ENCODE measurements around the gene GPR63. TPM values are rescaled to one million over a fixed set of nuclear protein-coding genes. Genes with fewer than 3 reads are reported as not detected.

GPR63 gene
- total RNA-seq, 1 experiment from 2014 or later, result 0.95 TPM

DNA sequence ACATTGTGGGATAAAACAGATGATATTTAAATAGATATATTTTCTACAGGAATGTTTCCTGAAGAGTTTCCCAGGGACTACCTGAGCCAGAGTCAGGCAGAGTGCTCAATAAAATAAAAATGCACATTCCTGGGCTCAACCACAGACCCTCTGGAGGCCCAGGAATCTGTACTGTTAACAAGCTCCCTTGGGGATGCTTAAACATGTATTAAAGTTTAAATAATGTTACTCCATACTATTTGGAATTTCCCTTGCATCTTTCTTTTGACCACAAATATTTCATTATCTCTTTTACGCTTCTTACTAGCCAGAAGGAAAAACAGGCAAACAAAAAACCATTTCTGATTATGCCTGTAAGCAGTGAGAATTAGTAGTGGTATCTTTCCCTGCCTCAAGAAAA is 42.3 kb downstream of the GPR63 start:
- Histone ChIP-seq H3K4me3 (ENCODE audit: low read depth in 2 of 2, low read length in 2 of 2) (no peak overlapping the region), H3K9me3 (ENCODE audit: control insufficient read depth, insufficient read depth, low read depth, low read length) (no peaks in the 10 kb centered on the region), H3K27ac (ENCODE audit: low read length) (no peak overlapping the region), H3K36me3 (ENCODE audit: control insufficient read depth, insufficient read depth, low read length) (no peaks in the 10 kb centered on the region), H3K4me1 (ENCODE audit: control insufficient read depth, insufficient read depth, low read length) (no peaks in the 10 kb centered on the region), H3K27me3 (ENCODE audit: control insufficient read depth, insufficient read depth, low read length) (no peaks in the 10 kb centered on the region)
- CTCF ChIA-PET, result no interaction called here
- TF ChIP-seq REST (IDR thresholded peaks at IDR 0.05; ENCODE audit: insufficient read depth in 1 of 2, low read depth in 2 of 2, low read length in 1 of 2) (no peak), TCF7L2 (IDR thresholded peaks at IDR 0.05; ENCODE audit: low read depth, low read length) (no peak), POLR2AphosphoS5 (IDR thresholded peaks at IDR 0.05; ENCODE audit: low read depth, low read length) (no peak), SIN3A (IDR thresholded peaks at IDR 0.05; ENCODE audit: borderline replicate concordance, insufficient read depth, low read depth, low read length) (no peak)
- TF ChIP-seq, protein P1, sequence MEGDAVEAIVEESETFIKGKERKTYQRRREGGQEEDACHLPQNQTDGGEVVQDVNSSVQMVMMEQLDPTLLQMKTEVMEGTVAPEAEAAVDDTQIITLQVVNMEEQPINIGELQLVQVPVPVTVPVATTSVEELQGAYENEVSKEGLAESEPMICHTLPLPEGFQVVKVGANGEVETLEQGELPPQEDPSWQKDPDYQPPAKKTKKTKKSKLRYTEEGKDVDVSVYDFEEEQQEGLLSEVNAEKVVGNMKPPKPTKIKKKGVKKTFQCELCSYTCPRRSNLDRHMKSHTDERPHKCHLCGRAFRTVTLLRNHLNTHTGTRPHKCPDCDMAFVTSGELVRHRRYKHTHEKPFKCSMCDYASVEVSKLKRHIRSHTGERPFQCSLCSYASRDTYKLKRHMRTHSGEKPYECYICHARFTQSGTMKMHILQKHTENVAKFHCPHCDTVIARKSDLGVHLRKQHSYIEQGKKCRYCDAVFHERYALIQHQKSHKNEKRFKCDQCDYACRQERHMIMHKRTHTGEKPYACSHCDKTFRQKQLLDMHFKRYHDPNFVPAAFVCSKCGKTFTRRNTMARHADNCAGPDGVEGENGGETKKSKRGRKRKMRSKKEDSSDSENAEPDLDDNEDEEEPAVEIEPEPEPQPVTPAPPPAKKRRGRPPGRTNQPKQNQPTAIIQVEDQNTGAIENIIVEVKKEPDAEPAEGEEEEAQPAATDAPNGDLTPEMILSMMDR (IDR thresholded peaks at IDR 0.05), result no peak
- intact Hi-C loops (cut with micrococcal nuclease; ENCODE audit: unreplicated experiment) (no loop called here), in situ Hi-C loops (cut with HindIII; ENCODE audit: low pct_unique_long_range_greater_than_20kb, low sequenced_read_pairs) (no loop called here)
- BruUV-seq (replicated peaks), result no TSS peak
- no peak for ATAC-seq
- DNase-seq (ENCODE audit: low read depth, low spot score), result no peak
- POLR2A ChIA-PET, result no interaction called here

DNA sequence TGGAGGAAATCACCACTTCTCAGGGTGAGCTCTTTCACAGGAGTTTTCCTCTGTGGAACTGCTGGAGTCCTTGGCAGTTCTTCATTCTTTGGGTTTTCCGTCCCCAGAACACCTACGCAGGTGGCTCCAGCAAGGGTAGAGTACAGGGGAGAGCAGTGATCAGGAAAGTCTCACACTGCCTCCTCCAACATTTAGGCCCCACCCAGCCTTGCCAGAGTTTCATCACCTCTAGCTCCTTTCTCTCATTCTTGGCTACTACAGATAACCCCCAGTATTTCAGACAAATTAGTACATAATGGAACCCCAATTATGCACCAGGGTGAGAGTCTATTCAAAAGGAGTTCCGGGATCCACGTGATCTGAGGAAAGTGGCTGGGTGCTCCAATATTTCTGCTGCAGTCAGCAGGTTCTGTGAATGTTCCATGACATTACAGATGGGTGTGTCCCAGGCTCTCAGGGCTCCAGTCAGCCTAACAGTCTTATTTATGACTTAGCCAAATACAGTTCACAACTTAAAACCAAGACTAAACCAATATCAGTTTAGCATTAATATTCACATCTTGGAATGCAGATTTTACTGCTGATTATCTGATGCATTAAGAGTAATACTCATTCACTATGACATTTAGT is 44.6 kb downstream of the GPR63 start:
- BruUV-seq (replicated peaks), result no TSS peak

More for the DNA sequence above, 44.6 kb downstream of the GPR63 start:
- DNase-seq (ENCODE audit: low read depth, low spot score), result no peak
- no peak overlapping the region for H3K4me3 ChIP-seq (ENCODE audit: low read depth in 2 of 2, low read length in 2 of 2)
- no peaks in the 10 kb centered on the region for H3K27me3 ChIP-seq (ENCODE audit: control insufficient read depth, insufficient read depth, low read length)
- no peak overlapping the region for H3K27ac ChIP-seq (ENCODE audit: low read length)
- ChIA-PET POLR2A (no interaction called here), CTCF (interaction anchor here (0.6 kb wide), 1 partner anchor 648 kb away, joined by 3 read pairs; no protein-coding TSS in a partner anchor)
- in situ Hi-C loops (cut with HindIII; ENCODE audit: low pct_unique_long_range_greater_than_20kb, low sequenced_read_pairs) (no loop called here), intact Hi-C loops (cut with micrococcal nuclease; ENCODE audit: unreplicated experiment) (no loop called here)
- no peak for ATAC-seq
- H3K4me1 ChIP-seq (ENCODE audit: control insufficient read depth, insufficient read depth, low read length), result no peaks in the 10 kb centered on the region
- no peaks in the 10 kb centered on the region for H3K36me3 ChIP-seq (ENCODE audit: control insufficient read depth, insufficient read depth, low read length)
- TF ChIP-seq SIN3A (IDR thresholded peaks at IDR 0.05; ENCODE audit: borderline replicate concordance, insufficient read depth, low read depth, low read length) (no peak), TCF7L2 (IDR thresholded peaks at IDR 0.05; ENCODE audit: low read depth, low read length) (no peak), REST (IDR thresholded peaks at IDR 0.05; ENCODE audit: insufficient read depth in 1 of 2, low read depth in 2 of 2, low read length in 1 of 2) (no peak), POLR2AphosphoS5 (IDR thresholded peaks at IDR 0.05; ENCODE audit: low read depth, low read length) (no peak)
- TF ChIP-seq, protein P1 (IDR thresholded peaks at IDR 0.05), result no peak
- H3K9me3 ChIP-seq (ENCODE audit: control insufficient read depth, insufficient read depth, low read depth, low read length), result no peaks in the 10 kb centered on the region
